PC-9 (cell line): Measurements from ENCODE around the gene ITGA2.

Source experiments
- EZH2 ChIP-seq: fragments of 200-600 bp; sonication (generic); IDR thresholded peaks from 2 replicates; pipeline ENCODE4 v1.8.0; 2017; ENCODE audit warnings: antibody characterized with exemption, low read depth
- TF ChIP-seq, protein P1 (sequence below): fragments of 200-600 bp; sonication (generic); conservative IDR thresholded peaks from 2 replicates; pipeline ENCODE4 v1.6.1; 2017; ENCODE audit warnings: mixed run types, antibody characterized with exemption, mild to moderate bottlenecking, moderate library complexity

GRCh38 chr5:53003144-53003543, 14.0 kb downstream of the ITGA2 start:
- TF ChIP-seq, protein P1, sequence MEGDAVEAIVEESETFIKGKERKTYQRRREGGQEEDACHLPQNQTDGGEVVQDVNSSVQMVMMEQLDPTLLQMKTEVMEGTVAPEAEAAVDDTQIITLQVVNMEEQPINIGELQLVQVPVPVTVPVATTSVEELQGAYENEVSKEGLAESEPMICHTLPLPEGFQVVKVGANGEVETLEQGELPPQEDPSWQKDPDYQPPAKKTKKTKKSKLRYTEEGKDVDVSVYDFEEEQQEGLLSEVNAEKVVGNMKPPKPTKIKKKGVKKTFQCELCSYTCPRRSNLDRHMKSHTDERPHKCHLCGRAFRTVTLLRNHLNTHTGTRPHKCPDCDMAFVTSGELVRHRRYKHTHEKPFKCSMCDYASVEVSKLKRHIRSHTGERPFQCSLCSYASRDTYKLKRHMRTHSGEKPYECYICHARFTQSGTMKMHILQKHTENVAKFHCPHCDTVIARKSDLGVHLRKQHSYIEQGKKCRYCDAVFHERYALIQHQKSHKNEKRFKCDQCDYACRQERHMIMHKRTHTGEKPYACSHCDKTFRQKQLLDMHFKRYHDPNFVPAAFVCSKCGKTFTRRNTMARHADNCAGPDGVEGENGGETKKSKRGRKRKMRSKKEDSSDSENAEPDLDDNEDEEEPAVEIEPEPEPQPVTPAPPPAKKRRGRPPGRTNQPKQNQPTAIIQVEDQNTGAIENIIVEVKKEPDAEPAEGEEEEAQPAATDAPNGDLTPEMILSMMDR = no peak
- TF ChIP-seq EZH2 = no peak
